GM12891 (cell line): Measurements from ENCODE around the gene HCN3.

Experiments used
- PAX5 ChIP-seq: IDR thresholded peaks from 2 replicates; pipeline ENCODE4 v1.6.1; 2011; ENCODE audit warnings: low read length, moderate library complexity, mild to moderate bottlenecking; ENCODE audit not compliant: insufficient read depth, severe bottlenecking
- POLR2A ChIP-seq: IDR thresholded peaks from 2 replicates; pipeline ENCODE4 v1.6.1; 2011; ENCODE audit warnings: low read depth, low read length, control low read depth
- POLR2AphosphoS5 ChIP-seq: IDR thresholded peaks from 2 replicates; pipeline ENCODE4 v1.6.1; 2011; ENCODE audit warnings: low read depth, low read length, control low read depth
- SPI1 ChIP-seq: IDR thresholded peaks from 2 replicates; pipeline ENCODE4 v1.6.1; 2011; ENCODE audit warnings: low read depth, low read length, control low read depth
- TAF1 ChIP-seq: IDR thresholded peaks from 2 replicates; pipeline ENCODE4 v1.6.1; 2011; ENCODE audit warnings: low read depth, low read length, control low read depth

DNA sequence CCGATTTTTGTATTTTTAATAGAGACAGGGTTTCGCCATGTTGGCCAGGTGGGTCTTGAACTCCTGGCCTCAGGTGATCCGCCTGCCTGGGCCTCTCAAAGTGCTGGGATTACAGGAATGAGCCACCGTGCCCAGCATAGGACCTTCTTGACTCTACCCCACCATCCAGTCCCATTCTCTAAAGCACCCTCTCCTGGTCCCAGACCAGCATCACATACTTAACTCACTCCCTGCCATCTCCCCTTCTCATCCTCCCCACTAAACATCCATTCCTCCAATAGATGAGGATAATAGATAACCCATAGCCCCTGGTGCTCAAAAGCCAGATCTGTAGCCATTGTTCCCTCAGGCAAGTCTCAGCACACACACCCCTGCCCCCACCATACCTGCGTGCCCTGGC is 24.1 kb upstream of the HCN3 start:
- TF ChIP-seq POLR2A (no peak), TAF1 (no peak), POLR2AphosphoS5 (no peak), SPI1 (no peak), PAX5 (no peak)
